GM23248 (cell line): ENCODE measurements around the gene HMSD. TPM values are rescaled to one million over a fixed set of nuclear protein-coding genes. Genes with fewer than 3 reads are reported as not detected.

ENCODE experiments used
- DNase-seq: peaks from one replicate; pipeline ENCODE4 v3.0.0-alpha.2; 2015
- H2AFZ ChIP-seq: fragments of 200-600 bp; sonication (generic); 2 replicates; pipeline ENCODE4 v1.6.1; 2016; ENCODE audit warnings: antibody characterized with exemption
- H3F3A ChIP-seq: fragments of 200-600 bp; sonication (generic); 2 replicates; pipeline ENCODE4 v1.6.1; 2016; ENCODE audit warnings: mild to moderate bottlenecking, antibody characterized with exemption, mixed run types; ENCODE audit not compliant: insufficient read depth
- H3K27ac ChIP-seq: fragments of 200-600 bp; sonication (generic); 2 replicates; pipeline ENCODE4 v1.5.1; 2016; ENCODE audit warnings: mild to moderate bottlenecking
- H3K27me3 ChIP-seq: fragments of 200-600 bp; sonication (generic); replicated peaks from 2 replicates; pipeline ENCODE4 v1.6.1; 2016; ENCODE audit warnings: mild to moderate bottlenecking; ENCODE audit not compliant: insufficient read depth
- H3K36me3 ChIP-seq: fragments of 200-600 bp; sonication (generic); 2 replicates; pipeline ENCODE4 v1.6.1; 2016; ENCODE audit warnings: low read depth, mild to moderate bottlenecking
- H3K4me1 ChIP-seq: fragments of 200-600 bp; sonication (generic); 2 replicates; pipeline ENCODE4 v1.6.1; 2016; ENCODE audit warnings: mild to moderate bottlenecking; ENCODE audit not compliant: insufficient read depth
- H3K4me2 ChIP-seq: fragments of 200-600 bp; sonication (generic); one replicate; pipeline ENCODE4 v1.6.1; 2016; ENCODE audit warnings: mild to moderate bottlenecking; ENCODE audit not compliant: unreplicated experiment
- H3K4me3 ChIP-seq: fragments of 200-600 bp; sonication (generic); 2 replicates; pipeline ENCODE4 v1.5.1; 2016; ENCODE audit warnings: mild to moderate bottlenecking
- H3K79me2 ChIP-seq: fragments of 200-600 bp; sonication (generic); 2 replicates; pipeline ENCODE4 v1.6.1; 2016; ENCODE audit warnings: mild to moderate bottlenecking; ENCODE audit not compliant: insufficient read depth
- H3K9ac ChIP-seq: fragments of 200-600 bp; sonication (generic); 2 replicates; pipeline ENCODE4 v1.6.1; 2016; ENCODE audit warnings: mild to moderate bottlenecking
- H3K9me2 ChIP-seq: fragments of 200-600 bp; sonication (generic); 2 replicates; pipeline ENCODE4 v1.6.1; 2016; ENCODE audit warnings: mixed run types, mild to moderate bottlenecking, moderate library complexity; ENCODE audit not compliant: insufficient read depth
- H3K9me3 ChIP-seq: fragments of 200-600 bp; sonication (generic); one replicate; pipeline ENCODE4 v1.6.1; 2017; ENCODE audit warnings: low read depth
- H4K20me1 ChIP-seq: fragments of 200-600 bp; sonication (generic); 2 replicates; pipeline ENCODE4 v1.6.0; 2016; ENCODE audit not compliant: insufficient read depth
- EZH2 ChIP-seq: fragments of 200-600 bp; sonication (generic); IDR thresholded peaks from 2 replicates; pipeline ENCODE4 v1.6.1; 2018; ENCODE audit warnings: antibody characterized with exemption, mild to moderate bottlenecking; ENCODE audit not compliant: insufficient read depth, poor library complexity, severe bottlenecking
- EZH2phosphoT487 ChIP-seq: fragments of 200-600 bp; sonication (generic); IDR thresholded peaks from 2 replicates; pipeline ENCODE4 v1.6.1; 2018; ENCODE audit warnings: antibody characterized with exemption, moderate library complexity, mild to moderate bottlenecking, low read depth; ENCODE audit not compliant: insufficient read depth
- WGBS, 2 experiments: methylation state at CpG; one replicate each; pipeline ENCODE4 v1.1.6; 2015 to 2017; ENCODE audit warnings: low lambda C conversion rate in 2 of 2, low coverage in 1 of 2; ENCODE audit errors: missing lambda C conversion rate in 2 of 2; 5-methylcytosine and 5-hydroxymethylcytosine counted together
- in situ Hi-C: fragments of 300-500 bp; cut with MboI; formaldehyde crosslinking; loops from 2 replicates; pipeline ENCODE4 v1.15.0; 2020
- polyA plus RNA-seq: library from polyadenylated mRNA; unstranded; fragments of >200 nt; fragmentation: Nextera tagmentation; extraction: Ambion mirVana; gene quantifications from 2 replicates; pipeline ENCODE4 v1.2.1, GENCODE V29; 2016
- total RNA-seq: library from RNA; depleted of rRNA; stranded (reverse); fragments of >200 nt; shearing (Covaris generic); gene quantifications from 2 replicates; pipeline ENCODE4 v1.2.3, GENCODE V29; 2014

Gene HMSD
- total and polyA plus RNA-seq, 2 experiments from 2014 or later, result 0.83 TPM; not detected in 1

DNA sequence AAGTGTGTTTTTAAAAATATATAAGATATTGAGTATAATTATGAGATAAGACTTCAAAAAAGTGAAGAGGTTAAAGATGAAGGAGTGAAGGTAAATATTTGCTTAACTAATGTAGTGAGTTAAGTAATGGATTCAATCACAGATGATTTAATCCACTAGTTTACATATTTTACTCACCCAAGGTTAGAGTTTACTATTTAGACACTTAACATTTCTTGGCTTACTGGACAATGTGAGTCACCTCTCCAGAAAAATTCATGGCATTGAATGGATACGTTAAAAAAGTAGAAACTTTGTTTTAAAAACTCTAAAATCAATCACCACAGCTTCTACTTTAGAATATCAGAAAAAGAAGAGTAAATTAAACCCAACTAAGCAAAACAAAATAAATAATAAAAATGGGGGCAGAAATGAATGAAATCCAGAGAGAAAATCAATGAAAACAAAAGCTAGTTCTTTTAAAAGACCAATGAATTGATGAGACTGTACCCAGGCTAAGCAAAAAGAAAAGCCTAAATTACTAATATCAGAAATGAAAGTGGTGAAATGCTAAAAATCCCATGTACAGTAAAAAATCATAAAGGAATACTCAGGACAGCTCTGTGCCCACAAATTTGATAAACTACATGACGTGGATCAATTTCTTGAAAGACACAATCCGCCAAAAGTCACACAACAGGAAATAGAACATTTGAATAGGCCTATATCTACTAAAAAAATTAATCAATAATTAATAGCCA is 1.9 kb upstream of the HMSD start:
- no peaks in the 10 kb centered on the region for H3F3A ChIP-seq
- no peaks in the 10 kb centered on the region for H4K20me1 ChIP-seq
- H2AFZ ChIP-seq, result no peak overlapping the region
- in situ Hi-C loops, result no loop called here
- H3K79me2 ChIP-seq, result no peaks in the 10 kb centered on the region
- H3K27ac ChIP-seq, result no peak overlapping the region
- H3K4me2 ChIP-seq, result no peak overlapping the region
- H3K9me2 ChIP-seq, result no peaks in the 10 kb centered on the region
- H3K9me3 ChIP-seq, result no peaks in the 10 kb centered on the region
- H3K4me3 ChIP-seq, result no peak overlapping the region
- H3K4me1 ChIP-seq, result peaks cover 6% of the 10 kb centered on the region; the same call in 1 of the 2 replicates
- peak; percentile 30 for DNase-seq
- no peak for TF ChIP-seq EZH2
- no peak for TF ChIP-seq EZH2phosphoT487
- WGBS, 2 experiments, result 89 to 95% methylated on average over 3 of the region's 3 CpGs
- H3K36me3 ChIP-seq, result no peaks in the 10 kb centered on the region
- H3K9ac ChIP-seq, result no peak overlapping the region
- no peaks in the 10 kb centered on the region for H3K27me3 ChIP-seq

DNA sequence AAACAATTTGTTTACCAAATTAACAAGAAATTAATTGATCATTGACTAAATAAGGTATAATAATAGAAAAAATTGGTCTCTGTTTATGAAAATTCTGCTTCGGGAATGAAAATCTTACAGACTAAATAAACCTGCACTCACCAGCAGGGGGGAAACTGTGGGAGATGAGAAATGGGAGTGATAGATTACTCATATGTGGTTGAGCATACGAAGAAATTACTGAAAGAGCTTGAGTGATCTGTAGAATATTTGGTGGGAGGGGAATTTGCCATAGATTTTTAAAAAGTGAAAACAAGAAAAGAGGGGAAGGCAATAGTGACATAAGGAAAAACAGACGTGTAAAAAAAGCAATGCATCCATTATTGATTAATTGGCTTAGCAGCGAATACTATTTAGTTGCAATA is 2.2 kb downstream of the HMSD start:
- Histone ChIP-seq H3K9ac (no peak overlapping the region), H3K27ac (no peak overlapping the region), H3K9me3 (no peaks in the 10 kb centered on the region), H3K79me2 (no peaks in the 10 kb centered on the region), H3F3A (no peaks in the 10 kb centered on the region), H2AFZ (no peak overlapping the region), H3K4me2 (no peak overlapping the region), H3K27me3 (no peaks in the 10 kb centered on the region), H3K9me2 (no peaks in the 10 kb centered on the region), H3K4me3 (no peak overlapping the region), H3K4me1 (peaks cover 6% of the 10 kb centered on the region; the same call in 1 of the 2 replicates), H4K20me1 (no peaks in the 10 kb centered on the region), H3K36me3 (no peaks in the 10 kb centered on the region)
- 61 to 66% methylated on average over 4 of the region's 4 CpGs for WGBS, 2 experiments
- in situ Hi-C loops, result no loop called here
- no peak for TF ChIP-seq EZH2phosphoT487
- no peak for TF ChIP-seq EZH2
- peak; percentile 63 for DNase-seq

GRCh38 chr18:63953811-63954210 is 4.7 kb downstream of the HMSD start:
- Histone ChIP-seq H3K9me3 (no peaks in the 10 kb centered on the region), H3K9ac (no peak overlapping the region), H3K4me2 (no peak overlapping the region), H3K4me1 (peaks cover 9% of the 10 kb centered on the region; the same call in 1 of the 2 replicates), H3K27ac (no peak overlapping the region), H3K4me3 (no peak overlapping the region), H3F3A (no peaks in the 10 kb centered on the region), H3K9me2 (no peaks in the 10 kb centered on the region), H2AFZ (no peak overlapping the region), H3K36me3 (no peaks in the 10 kb centered on the region), H3K27me3 (no peaks in the 10 kb centered on the region), H4K20me1 (no peaks in the 10 kb centered on the region), H3K79me2 (no peaks in the 10 kb centered on the region)
- 55 to 61% methylated on average over 5 of the region's 5 CpGs for WGBS, 2 experiments
- no peak for TF ChIP-seq EZH2
- TF ChIP-seq EZH2phosphoT487, result no peak
- DNase-seq, result no peak
- in situ Hi-C loops, result no loop called here

- DNase-seq, result peak; percentile 43
- TF ChIP-seq EZH2, result no peak
- no peak for TF ChIP-seq EZH2phosphoT487
- Histone ChIP-seq H3K4me3 (no peak overlapping the region), H3K4me1 (0 out of 2 replicates have a peak, but pooled peaks cover 4% of the 10 kb centered on the region), H3K9ac (no peak overlapping the region), H2AFZ (no peak overlapping the region), H3K79me2 (no peaks in the 10 kb centered on the region), H3K9me2 (no peaks in the 10 kb centered on the region), H3K9me3 (no peaks in the 10 kb centered on the region), H4K20me1 (no peaks in the 10 kb centered on the region), H3K4me2 (peak overlapping the region; percentile 24), H3K36me3 (no peaks in the 10 kb centered on the region), H3F3A (no peaks in the 10 kb centered on the region), H3K27ac (no peak overlapping the region), H3K27me3 (no peaks in the 10 kb centered on the region)
- in situ Hi-C loops, result no loop called here
- WGBS, 2 experiments, result 24 to 26% methylated on average over 4 of the region's 4 CpGs
Observed at GRCh38 chr18:63956755-63957154, 7.7 kb downstream of the HMSD start.

GRCh38 chr18:63960891-63961290 is 11.8 kb downstream of the HMSD start:
- no peak overlapping the region for H3K4me3 ChIP-seq

More at GRCh38 chr18:63960891-63961290, 11.8 kb downstream of the HMSD start:
- H3K4me1 ChIP-seq, result peaks cover 9% of the 10 kb centered on the region; the same call in 1 of the 2 replicates
- no peak for TF ChIP-seq EZH2phosphoT487
- no peaks in the 10 kb centered on the region for H3K27me3 ChIP-seq
- H3K4me2 ChIP-seq, result no peak overlapping the region
- DNase-seq, result no peak
- no peak overlapping the region for H3K9ac ChIP-seq
- no peaks in the 10 kb centered on the region for H4K20me1 ChIP-seq
- no peak overlapping the region for H3K27ac ChIP-seq
- in situ Hi-C loops, result no loop called here
- WGBS, 2 experiments, result 67 to 78% methylated on average over 1 of the region's 1 CpG
- no peaks in the 10 kb centered on the region for H3F3A ChIP-seq
- H3K9me2 ChIP-seq, result no peaks in the 10 kb centered on the region
- no peaks in the 10 kb centered on the region for H3K79me2 ChIP-seq
- no peak overlapping the region for H2AFZ ChIP-seq
- H3K9me3 ChIP-seq, result no peaks in the 10 kb centered on the region
- no peaks in the 10 kb centered on the region for H3K36me3 ChIP-seq
